HEK293T (cell line): ENCODE data around the gene CCDC158.
A peak's percentile ranks its signal among the peaks of the same experiment; 100 is the strongest.

Experiments used
- CTCF ChIA-PET: fragments of 350-600 bp; formaldehyde crosslinking; extraction: SDS; loops from one replicate; lab custom pipeline; 2021; ENCODE audit warnings: antibody characterized with exemption, inconsistent platforms; lab: Yijun Ruan, JAX
- POLR2A ChIA-PET: fragments of 350-600 bp; formaldehyde crosslinking; extraction: SDS; loops from one replicate; lab custom pipeline; 2020; ENCODE audit warnings: antibody characterized with exemption, inconsistent platforms; lab: Yijun Ruan, JAX
- DNase-seq: peaks from one replicate; pipeline ENCODE4 v3.0.0; 2012; ENCODE audit warnings: mixed read lengths; ENCODE audit errors: extremely low spot score
- ARNT ChIP-seq: fragments of 450-650 bp; IDR thresholded peaks from 2 replicates; pipeline ENCODE4 v1.6.1; 2017; ENCODE audit warnings: mild to moderate bottlenecking
- BHLHE40 ChIP-seq: fragments of 450-650 bp; IDR thresholded peaks from 2 replicates; pipeline ENCODE4 v1.6.1; 2016; ENCODE audit warnings: mild to moderate bottlenecking, moderate library complexity, borderline replicate concordance
- CTBP1 ChIP-seq: fragments of 450-650 bp; IDR thresholded peaks from 2 replicates; pipeline ENCODE4 v1.6.1; 2016; ENCODE audit warnings: borderline replicate concordance
- ELF4 ChIP-seq: fragments of 450-650 bp; IDR thresholded peaks from 2 replicates; pipeline ENCODE4 v1.6.1; 2017; ENCODE audit warnings: antibody characterized with exemption
- FOXA1 ChIP-seq: fragments of 450-650 bp; IDR thresholded peaks from 2 replicates; pipeline ENCODE4 v1.6.1; 2016; ENCODE audit warnings: mild to moderate bottlenecking
- FOXK2 ChIP-seq: fragments of 450-650 bp; IDR thresholded peaks from 2 replicates; pipeline ENCODE4 v1.6.1; 2016; ENCODE audit warnings: mild to moderate bottlenecking
- FOXM1 ChIP-seq: fragments of 450-650 bp; IDR thresholded peaks from 2 replicates; pipeline ENCODE4 v1.6.1; 2017; ENCODE audit warnings: mild to moderate bottlenecking, borderline replicate concordance
- HDGF ChIP-seq: fragments of 450-650 bp; IDR thresholded peaks from 2 replicates; pipeline ENCODE4 v1.6.1; 2017; ENCODE audit warnings: antibody characterized with exemption, borderline replicate concordance
- L3MBTL2 ChIP-seq: fragments of 450-650 bp; conservative IDR thresholded peaks from 2 replicates; pipeline ENCODE4 v1.6.1; 2016; ENCODE audit warnings: mild to moderate bottlenecking
- LEF1 ChIP-seq: fragments of 450-650 bp; IDR thresholded peaks from 2 replicates; pipeline ENCODE4 v1.6.1; 2017; ENCODE audit warnings: mild to moderate bottlenecking, borderline replicate concordance
- NFRKB ChIP-seq: fragments of 450-650 bp; IDR thresholded peaks from 2 replicates; pipeline ENCODE4 v1.6.1; 2016; ENCODE audit warnings: mild to moderate bottlenecking, moderate library complexity
- SP1 ChIP-seq: fragments of 450-650 bp; IDR thresholded peaks from 2 replicates; pipeline ENCODE4 v1.6.1; 2017
- SUZ12 ChIP-seq: fragments of 450-650 bp; IDR thresholded peaks from 2 replicates; pipeline ENCODE4 v1.6.1; 2016; ENCODE audit warnings: mild to moderate bottlenecking
- TARDBP ChIP-seq: fragments of 450-650 bp; IDR thresholded peaks from 2 replicates; pipeline ENCODE4 v1.6.1; 2016
- ZNF384 ChIP-seq: fragments of 450-650 bp; IDR thresholded peaks from 2 replicates; pipeline ENCODE4 v1.6.1; 2016
- TF ChIP-seq, protein P1 (sequence below): fragments of 450-650 bp; IDR thresholded peaks from 2 replicates; pipeline ENCODE4 v1.6.1; 2016

CCDC158 gene

DNA sequence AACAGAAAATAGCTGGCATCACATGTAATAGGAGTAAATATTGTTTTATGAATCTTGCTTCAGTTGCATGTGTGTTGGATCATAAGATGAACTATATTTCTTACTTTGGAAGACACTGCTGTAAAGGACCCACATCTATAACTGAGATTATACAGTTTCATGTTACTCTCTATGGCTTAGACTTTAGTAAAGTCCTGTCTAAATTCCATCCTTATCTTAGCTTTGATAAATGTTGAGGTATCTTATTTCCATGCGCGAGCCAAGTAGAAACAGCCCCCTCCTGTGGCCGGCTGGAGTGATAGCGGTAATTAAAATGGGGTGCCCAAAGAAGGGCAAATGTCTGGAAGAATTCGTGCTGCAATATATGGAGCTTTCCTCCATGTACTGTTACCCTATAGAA is 43.0 kb downstream of the CCDC158 start:
- DNase-seq = peak; percentile 61
- CTCF ChIA-PET = interaction anchor here (0.6 to 3.3 kb wide), 13 partner anchors 9 to 701 kb away, joined by 3 to 43 read pairs (median 3); partner anchors contain the start of gene STBD1
- POLR2A ChIA-PET = interaction anchor here (1.1 to 3.5 kb wide), 2 partner anchors 71 to 230 kb away, joined by 3 to 25 read pairs; partner anchors contain the start of genes NUP54 and STBD1
- TF ChIP-seq, protein P1, sequence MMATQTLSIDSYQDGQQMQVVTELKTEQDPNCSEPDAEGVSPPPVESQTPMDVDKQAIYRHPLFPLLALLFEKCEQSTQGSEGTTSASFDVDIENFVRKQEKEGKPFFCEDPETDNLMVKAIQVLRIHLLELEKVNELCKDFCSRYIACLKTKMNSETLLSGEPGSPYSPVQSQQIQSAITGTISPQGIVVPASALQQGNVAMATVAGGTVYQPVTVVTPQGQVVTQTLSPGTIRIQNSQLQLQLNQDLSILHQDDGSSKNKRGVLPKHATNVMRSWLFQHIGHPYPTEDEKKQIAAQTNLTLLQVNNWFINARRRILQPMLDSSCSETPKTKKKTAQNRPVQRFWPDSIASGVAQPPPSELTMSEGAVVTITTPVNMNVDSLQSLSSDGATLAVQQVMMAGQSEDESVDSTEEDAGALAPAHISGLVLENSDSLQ = no peak
- 0 out of 2 replicates have a peak, but pooled peaks have one; percentile 32 for TF ChIP-seq CTBP1

DNA sequence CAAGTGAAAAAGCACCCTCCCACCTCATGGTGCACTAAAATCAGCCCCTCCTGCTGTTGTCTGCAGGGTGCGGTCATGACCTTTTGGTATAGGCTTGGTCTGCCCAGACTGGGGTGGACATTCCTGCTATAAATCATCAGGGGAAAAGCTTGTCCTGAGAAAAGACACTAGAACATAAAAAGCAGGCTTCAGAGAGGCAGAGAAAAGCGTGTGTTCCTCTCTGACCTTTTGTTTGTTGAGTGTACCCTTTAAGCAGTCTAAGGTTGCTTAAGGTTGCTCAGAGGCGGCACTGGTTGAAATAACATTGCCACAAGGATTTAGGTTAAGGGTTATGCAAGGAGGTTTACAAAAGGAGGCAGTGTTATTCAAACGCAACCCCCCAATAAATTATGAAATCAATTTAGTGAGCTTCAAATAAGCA is 43.5 kb downstream of the CCDC158 start:
- ChIA-PET POLR2A (interaction anchor here (0.6 to 3.5 kb wide), 2 partner anchors 71 to 282 kb away, joined by 3 to 25 read pairs; partner anchors contain the start of gene STBD1), CTCF (interaction anchor here (0.8 to 3.3 kb wide), 11 partner anchors 9 to 291 kb away, joined by 3 to 43 read pairs (median 3); partner anchors contain the start of gene STBD1)
- no peak for DNase-seq
- no peak for TF ChIP-seq ZNF384
- TF ChIP-seq, protein P1 = peak; percentile 57

DNA sequence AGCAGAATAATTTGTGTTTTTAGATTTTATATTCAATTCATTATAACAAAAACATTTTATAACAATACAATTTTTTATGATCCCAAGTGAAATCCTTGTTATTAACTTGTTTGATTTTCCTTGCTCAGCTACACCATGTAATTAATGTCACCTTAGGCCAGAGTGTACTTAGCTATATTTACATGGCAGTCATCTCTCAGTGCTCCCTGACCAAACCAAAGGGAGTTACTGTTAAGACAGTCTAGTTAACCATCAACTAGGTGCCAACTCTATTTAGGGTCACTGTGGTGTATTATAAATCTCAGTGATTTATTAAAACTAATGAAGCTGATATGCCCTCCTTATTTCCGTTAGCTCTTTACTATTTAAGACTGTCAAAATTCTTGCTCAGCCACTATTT is 44.4 kb downstream of the CCDC158 start:
- CTCF ChIA-PET = interaction anchor here (0.8 to 3.3 kb wide), 3 partner anchors 22 to 196 kb away, joined by 3 to 43 read pairs (median 20); partner anchors contain the start of gene STBD1
- no peak for TF ChIP-seq ELF4
- no peak for TF ChIP-seq FOXK2
- no peak for TF ChIP-seq L3MBTL2
- no peak for TF ChIP-seq ARNT
- TF ChIP-seq FOXM1 = no peak
- POLR2A ChIA-PET = interaction anchor here (3.5 kb wide), 1 partner anchor 70 kb away, joined by 25 read pairs; the partner anchor contains the start of gene STBD1
- no peak for DNase-seq

DNA sequence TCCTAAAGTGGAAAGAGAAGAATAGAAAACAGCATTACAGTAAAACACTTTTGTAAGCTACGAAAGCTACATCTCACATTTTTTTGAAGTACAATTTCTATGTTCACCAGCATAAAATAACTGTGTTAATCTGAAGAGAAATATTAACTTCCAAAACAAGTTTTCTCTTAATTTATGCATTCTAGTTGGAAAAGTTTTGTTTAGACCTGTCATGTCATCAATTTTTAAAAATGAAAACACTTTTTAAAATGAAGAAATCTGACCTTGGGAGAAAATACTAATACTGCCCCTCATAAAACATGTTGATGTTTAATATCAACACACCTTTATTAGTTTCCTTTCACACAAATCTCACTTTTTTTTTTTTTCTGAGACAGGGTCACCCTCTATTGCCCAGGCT is 45.2 kb downstream of the CCDC158 start:
- TF ChIP-seq, protein P1 = no peak
- no peak for TF ChIP-seq NFRKB
- TF ChIP-seq CTBP1 = no peak
- no peak for TF ChIP-seq SUZ12
- TF ChIP-seq BHLHE40 = no peak
- no peak for TF ChIP-seq FOXA1
- no peak for TF ChIP-seq HDGF
- TF ChIP-seq ZNF384 = no peak
- no peak for TF ChIP-seq ARNT
- TF ChIP-seq L3MBTL2 = no peak
- TF ChIP-seq FOXM1 = no peak
- TF ChIP-seq LEF1 = no peak
- no peak for TF ChIP-seq ELF4
- ChIA-PET POLR2A (interaction anchor here (1.2 kb wide), 1 partner anchor 69 kb away, joined by 6 read pairs; the partner anchor contains the start of gene STBD1), CTCF (interaction anchor here (0.7 to 1.4 kb wide), 2 partner anchors 55 to 69 kb away, joined by 3 to 4 read pairs; partner anchors contain the start of gene STBD1)
- DNase-seq = no peak

DNA sequence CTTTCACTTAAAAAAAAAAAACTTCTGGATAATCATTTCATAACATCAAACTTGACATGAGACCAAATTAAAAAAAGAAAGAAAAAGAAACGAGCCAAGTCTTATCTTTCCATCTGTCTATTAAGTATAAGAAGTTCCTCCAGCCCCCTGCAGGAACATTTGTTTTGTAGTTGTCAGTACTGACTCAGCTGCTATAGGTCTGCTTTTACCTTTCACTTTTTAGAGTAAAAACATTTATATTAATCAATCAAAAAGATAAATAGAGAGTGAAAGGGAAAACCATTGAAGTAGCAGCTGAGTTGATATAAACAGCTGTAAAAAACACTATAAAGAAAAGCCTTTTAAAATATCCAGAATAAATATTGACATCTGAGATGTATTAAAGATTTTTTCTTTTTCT is 46.1 kb downstream of the CCDC158 start:
- no peak for DNase-seq
- ChIA-PET CTCF (interaction anchor here (0.7 to 1.4 kb wide), 3 partner anchors 56 to 195 kb away, joined by 3 to 5 read pairs (median 4); partner anchors contain the start of gene STBD1), POLR2A (interaction anchor here (1.2 kb wide), 1 partner anchor 68 kb away, joined by 6 read pairs; the partner anchor contains the start of gene STBD1)
- no peak for TF ChIP-seq HDGF
- TF ChIP-seq, protein P1 = peak; percentile 15; the same call in 1 of the 2 replicates
- no peak for TF ChIP-seq SP1
- no peak for TF ChIP-seq LEF1
- TF ChIP-seq ARNT = no peak

DNA sequence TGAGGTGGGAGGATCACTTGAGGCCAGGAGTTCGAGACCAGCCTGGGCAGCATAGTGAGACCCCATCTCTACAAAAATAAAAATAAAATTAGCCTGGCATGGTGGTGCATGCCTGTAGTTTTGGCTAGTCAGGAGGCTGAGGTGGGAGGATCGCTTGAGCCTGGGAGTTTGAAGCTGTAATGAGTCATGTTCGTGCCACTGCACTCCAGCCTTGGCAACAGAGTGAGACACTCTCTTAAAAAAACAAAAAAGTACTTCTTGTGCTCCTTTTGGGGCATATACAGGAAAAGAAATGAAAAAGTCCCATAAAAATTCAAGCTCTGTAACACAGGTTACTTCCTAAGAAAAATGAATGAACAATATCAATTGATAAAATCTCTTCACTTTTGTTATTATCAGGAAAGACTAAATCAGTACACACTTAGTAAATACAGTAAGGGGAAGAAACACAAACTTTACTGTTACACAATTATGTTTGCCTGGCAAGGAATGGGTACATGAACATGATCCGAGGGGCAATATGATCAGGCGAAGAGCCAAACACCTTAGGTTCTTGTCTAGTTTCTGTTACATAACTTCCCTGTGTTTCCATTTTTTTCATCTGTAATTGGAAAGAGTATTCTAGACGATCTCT is 46.9 kb downstream of the CCDC158 start:
- ChIA-PET CTCF (interaction anchor here (1.0 kb wide), 1 partner anchor 195 kb away, joined by 5 read pairs; no protein-coding TSS in a partner anchor), POLR2A (no interaction called here)
- no peak for DNase-seq
- TF ChIP-seq LEF1 = no peak
- no peak for TF ChIP-seq TARDBP
- no peak for TF ChIP-seq BHLHE40
- no peak for TF ChIP-seq NFRKB
- no peak for TF ChIP-seq ELF4
- TF ChIP-seq SUZ12 = no peak
- no peak for TF ChIP-seq SP1
- no peak for TF ChIP-seq HDGF
- TF ChIP-seq, protein P1 = no peak
- TF ChIP-seq FOXA1 = no peak
- no peak for TF ChIP-seq L3MBTL2
- no peak for TF ChIP-seq ZNF384
- TF ChIP-seq FOXK2 = no peak
